CD14-positive monocyte (primary cell): Measurements from ENCODE around the gene WSB1. TPM values are rescaled to one million over a fixed set of nuclear protein-coding genes. Genes with fewer than 3 reads are reported as not detected.

ENCODE experiments used
- DNase-seq, 3 donors: peaks; one replicate each; pipeline ENCODE4 v3.0.0-alpha.2; 2011 to 2022
- H2AFZ ChIP-seq: 2 replicates; pipeline ENCODE4 v1.6.0; 2012; ENCODE audit warnings: mild to moderate bottlenecking, low read depth, low read length, inconsistent platforms; ENCODE audit not compliant: insufficient read depth, poor library complexity, severe bottlenecking
- H3K27ac ChIP-seq, 2 donors: 1 replicate in 1 of 2; 2 replicates in 1 of 2; pipeline ENCODE4 v1.5.1; 2012 to 2013; ENCODE audit warnings: low read length in 2 of 2, control low read depth in 1 of 2, inconsistent platforms in 1 of 2, low read depth in 1 of 2, mild to moderate bottlenecking in 1 of 2
- H3K27me3 ChIP-seq, 2 donors: one replicate each; pipeline versions ENCODE4 v1.6.0 to v1.6.1; 2011 to 2013; ENCODE audit warnings: low read length in 2 of 2; ENCODE audit not compliant: control insufficient read depth in 2 of 2, insufficient read depth in 2 of 2
- H3K36me3 ChIP-seq, 2 donors: replicated peaks in 1 of 2; 1 replicate in 1 of 2; 2 replicates in 1 of 2; pipeline versions ENCODE4 v1.5.1 to v1.6.1; 2012 to 2013; ENCODE audit warnings: low read length in 2 of 2, control low read depth in 1 of 2, inconsistent platforms in 1 of 2, mild to moderate bottlenecking in 1 of 2; ENCODE audit not compliant: insufficient read depth in 2 of 2, control insufficient read depth in 1 of 2
- H3K4me1 ChIP-seq, 2 donors: 1 replicate in 1 of 2; 2 replicates in 1 of 2; pipeline versions ENCODE4 v1.5.1 to v1.6.1; 2012 to 2013; ENCODE audit warnings: low read length in 2 of 2, control low read depth in 1 of 2, inconsistent platforms in 1 of 2, mild to moderate bottlenecking in 1 of 2, moderate library complexity in 1 of 2; ENCODE audit not compliant: insufficient read depth in 2 of 2, control insufficient read depth in 1 of 2
- H3K4me2 ChIP-seq: replicated peaks from 2 replicates; pipeline ENCODE3; 2012; ENCODE audit warnings: low read length, moderate library complexity, mild to moderate bottlenecking; ENCODE audit not compliant: poor library complexity, severe bottlenecking; ENCODE audit errors: extremely low read depth
- H3K4me3 ChIP-seq, 3 experiments: fragments of 200-600 bp in 1 of 3; sonication (generic) in 1 of 3; replicated peaks in 1 of 3; 1 replicate in 2 of 3; 2 replicates in 1 of 3; pipeline ENCODE4 v1.5.1; 2011 to 2013; ENCODE audit warnings: low read length in 3 of 3, mild to moderate bottlenecking in 3 of 3, control low read depth in 2 of 3, low read depth in 2 of 3, inconsistent platforms in 1 of 3, moderate library complexity in 1 of 3
- H3K79me2 ChIP-seq: 2 replicates; pipeline ENCODE4 v1.6.0; 2012; ENCODE audit warnings: mild to moderate bottlenecking, control low read depth, inconsistent platforms, low read length, moderate library complexity; ENCODE audit not compliant: insufficient read depth
- H3K9ac ChIP-seq: 2 replicates; pipeline ENCODE4 v1.6.0; 2017; ENCODE audit warnings: low read length, mild to moderate bottlenecking; ENCODE audit not compliant: insufficient read depth, poor library complexity, severe bottlenecking
- H3K9me3 ChIP-seq, 2 donors: replicated peaks in 1 of 2; 1 replicate in 1 of 2; 2 replicates in 1 of 2; pipeline versions ENCODE4 v1.5.1 to v1.6.1; 2012 to 2013; ENCODE audit warnings: low read length in 2 of 2, control low read depth in 1 of 2; ENCODE audit not compliant: control insufficient read depth in 1 of 2, insufficient read depth in 1 of 2
- H4K20me1 ChIP-seq: 2 replicates; pipeline ENCODE4 v1.6.0; 2012; ENCODE audit warnings: mild to moderate bottlenecking, low read length, control low read depth, moderate library complexity; ENCODE audit not compliant: insufficient read depth
- H3K27ac Mint-ChIP-seq, 7 donors: one replicate each; pipeline ENCODE4 v1.8.0; 2020; ENCODE audit warnings: mild to moderate bottlenecking in 7 of 7, mixed read lengths in 7 of 7, moderate library complexity in 6 of 7, inconsistent platforms in 2 of 7
- H3K27me3 Mint-ChIP-seq, 3 donors: one replicate each; pipeline ENCODE4 v1.8.0; 2021 to 2022; ENCODE audit warnings: low read depth in 3 of 3, mild to moderate bottlenecking in 3 of 3, mixed read lengths in 3 of 3, moderate library complexity in 3 of 3, inconsistent platforms in 1 of 3
- H3K36me3 Mint-ChIP-seq, 2 donors: one replicate each; pipeline ENCODE4 v1.8.0; 2020; ENCODE audit warnings: mixed read lengths in 2 of 2, inconsistent platforms in 1 of 2, mild to moderate bottlenecking in 1 of 2
- H3K4me1 Mint-ChIP-seq: one replicate; pipeline ENCODE4 v1.8.0; 2020; ENCODE audit warnings: mild to moderate bottlenecking, mixed read lengths
- H3K4me3 Mint-ChIP-seq, 2 donors: one replicate each; pipeline ENCODE4 v1.8.0; 2020; ENCODE audit warnings: mild to moderate bottlenecking in 2 of 2, mixed read lengths in 2 of 2, moderate library complexity in 1 of 2
- H3K9me3 Mint-ChIP-seq, 7 donors: one replicate each; pipeline ENCODE4 v1.8.0; 2020 to 2022; ENCODE audit warnings: mixed read lengths in 7 of 7, mild to moderate bottlenecking in 6 of 7, moderate library complexity in 6 of 7, inconsistent platforms in 2 of 7
- WGBS: methylation state at CpG from one replicate; pipeline ENCODE4 v1.1.5; 2013; ENCODE audit warnings: missing lambda C conversion rate; ENCODE audit not compliant: insufficient coverage; 5-methylcytosine and 5-hydroxymethylcytosine counted together
- intact Hi-C, 2 donors: fragments of 100-400 bp; cut with micrococcal nuclease; formaldehyde crosslinking; loops; one replicate each; pipeline versions ENCODE4 v1.15.0 to v1.15.1; 2023
- polyA plus RNA-seq, 3 donors: library from polyadenylated mRNA; depleted of rRNA in 1 of 3; unstranded in 2 of 3; stranded (reverse) in 1 of 3; fragments of 300-500 nt in 2 of 3; fragments of >200 nt in 1 of 3; fragmentation: Illumina TruSeq in 2 of 3; gene quantifications; 1 replicate in 2 of 3; 2 replicates in 1 of 3; pipeline ENCODE4 v1.2.3, GENCODE V29; 2012 to 2021
- TF ChIP-seq, protein P1 (sequence below): fragments of 200-600 bp; IDR thresholded peaks from one replicate; pipeline ENCODE4 v1.8.0; 2022; ENCODE audit warnings: antibody characterized with exemption, mild to moderate bottlenecking

Gene WSB1
- polyA plus RNA-seq, 3 donors = 220 to 368 (median 296) TPM

DNA sequence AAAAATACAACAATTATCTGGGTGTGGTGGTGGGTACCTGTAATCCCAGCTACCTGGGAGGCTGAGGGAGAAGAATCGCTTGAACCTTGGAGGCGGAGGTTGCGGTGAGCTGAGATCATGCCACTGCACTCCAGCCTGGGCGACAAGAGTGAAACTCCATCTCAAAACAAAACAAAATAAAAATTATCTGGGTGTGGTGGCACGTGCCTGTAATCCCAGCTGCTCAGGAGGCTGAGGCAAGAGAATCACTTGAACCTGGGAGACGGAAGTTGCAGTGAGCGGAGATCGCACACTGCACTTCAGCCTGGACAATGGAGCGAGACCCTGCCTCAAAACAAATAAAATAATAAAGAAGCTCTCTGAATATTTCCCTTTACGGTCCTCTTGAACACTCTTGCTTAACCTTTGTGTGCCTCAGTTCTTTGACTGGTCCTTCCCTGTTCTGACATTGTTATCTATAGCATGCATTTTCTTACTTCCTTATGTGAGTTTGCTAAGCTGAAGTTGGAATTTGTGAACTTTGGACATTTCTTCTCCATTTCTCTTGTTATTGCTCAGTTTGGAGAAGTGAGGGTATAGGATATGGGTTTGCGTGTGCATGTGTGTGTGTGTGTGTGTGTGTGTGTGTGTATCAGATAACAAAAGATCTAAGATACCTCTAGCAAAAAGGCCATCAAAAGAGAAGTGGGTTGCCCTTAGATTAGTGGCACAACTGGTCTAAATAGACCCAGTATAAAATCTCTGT is 29.7 kb upstream of the WSB1 start:
- H3K4me2 ChIP-seq = peak overlapping the region; percentile 30
- Mint-ChIP-seq H3K4me1 (peaks cover 35% of the 10 kb centered on the region), H3K27me3 (peaks cover 0 to 3% (median 0%) of the 10 kb centered on the region in 3 donors), H3K4me3 (peak overlapping the region in 1 of 2 donors; percentile 64), H3K9me3 (peaks cover 0 to 2% (median 0%) of the 10 kb centered on the region in 7 donors), H3K27ac (peak overlapping the region; percentile 39 to 87 (median 84)), H3K36me3 (no peaks in the 10 kb centered on the region)
- no peak overlapping the region for H3K9ac ChIP-seq
- intact Hi-C loops = no loop called here
- TF ChIP-seq, protein P1, sequence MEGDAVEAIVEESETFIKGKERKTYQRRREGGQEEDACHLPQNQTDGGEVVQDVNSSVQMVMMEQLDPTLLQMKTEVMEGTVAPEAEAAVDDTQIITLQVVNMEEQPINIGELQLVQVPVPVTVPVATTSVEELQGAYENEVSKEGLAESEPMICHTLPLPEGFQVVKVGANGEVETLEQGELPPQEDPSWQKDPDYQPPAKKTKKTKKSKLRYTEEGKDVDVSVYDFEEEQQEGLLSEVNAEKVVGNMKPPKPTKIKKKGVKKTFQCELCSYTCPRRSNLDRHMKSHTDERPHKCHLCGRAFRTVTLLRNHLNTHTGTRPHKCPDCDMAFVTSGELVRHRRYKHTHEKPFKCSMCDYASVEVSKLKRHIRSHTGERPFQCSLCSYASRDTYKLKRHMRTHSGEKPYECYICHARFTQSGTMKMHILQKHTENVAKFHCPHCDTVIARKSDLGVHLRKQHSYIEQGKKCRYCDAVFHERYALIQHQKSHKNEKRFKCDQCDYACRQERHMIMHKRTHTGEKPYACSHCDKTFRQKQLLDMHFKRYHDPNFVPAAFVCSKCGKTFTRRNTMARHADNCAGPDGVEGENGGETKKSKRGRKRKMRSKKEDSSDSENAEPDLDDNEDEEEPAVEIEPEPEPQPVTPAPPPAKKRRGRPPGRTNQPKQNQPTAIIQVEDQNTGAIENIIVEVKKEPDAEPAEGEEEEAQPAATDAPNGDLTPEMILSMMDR = no peak
- 83% methylated on average over 2 of the region's 11 CpGs for WGBS
- H3K9me3 ChIP-seq = no peaks in the 10 kb centered on the region
- no peaks in the 10 kb centered on the region for H3K27me3 ChIP-seq
- H3K4me3 ChIP-seq = no peak overlapping the region
- H3K79me2 ChIP-seq = no peaks in the 10 kb centered on the region
- H3K4me1 ChIP-seq = peaks cover 29 to 30% of the 10 kb centered on the region in 2 donors
- H3K36me3 ChIP-seq = no peaks in the 10 kb centered on the region
- DNase-seq = peak; percentile 45 to 59 (median 58)
- H4K20me1 ChIP-seq = no peaks in the 10 kb centered on the region
- H2AFZ ChIP-seq = no peak overlapping the region
- H3K27ac ChIP-seq = peak overlapping the region; percentile 51 to 67

DNA sequence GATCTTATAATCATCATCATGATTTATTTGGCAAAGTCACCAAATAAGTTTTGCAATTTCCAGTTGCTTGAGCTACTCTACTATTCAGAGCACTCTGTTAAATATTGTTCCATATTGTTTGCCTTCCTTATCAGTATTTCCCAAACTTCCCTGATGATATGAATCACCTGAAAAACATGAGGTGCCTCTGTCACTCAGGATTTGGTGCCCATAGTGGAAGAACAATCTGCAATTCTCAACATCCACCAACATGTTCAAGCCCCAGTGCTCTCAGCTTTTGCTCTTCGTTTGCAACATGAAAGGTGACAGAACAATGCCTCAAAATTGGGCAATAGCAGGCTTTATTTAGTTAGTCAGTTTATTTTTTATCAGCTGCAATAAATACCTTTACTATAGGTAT is 28.6 kb upstream of the WSB1 start:
- peaks cover 40% of the 10 kb centered on the region for H3K4me1 Mint-ChIP-seq
- Histone ChIP-seq H3K4me2 (no peak overlapping the region), H2AFZ (no peak overlapping the region), H3K27me3 (no peaks in the 10 kb centered on the region), H3K9me3 (no peaks in the 10 kb centered on the region), H3K36me3 (no peaks in the 10 kb centered on the region), H3K79me2 (no peaks in the 10 kb centered on the region), H4K20me1 (no peaks in the 10 kb centered on the region), H3K4me3 (no peak overlapping the region), H3K9ac (no peak overlapping the region), H3K4me1 (peaks cover 29 to 30% of the 10 kb centered on the region in 2 donors), H3K27ac (peak overlapping the region in 1 of 2 donors; percentile 22)
- intact Hi-C loops = no loop called here
- H3K36me3 Mint-ChIP-seq = no peaks in the 10 kb centered on the region
- TF ChIP-seq, protein P1 = no peak
- H3K4me3 Mint-ChIP-seq = no peak overlapping the region
- no peak for DNase-seq
- H3K9me3 Mint-ChIP-seq = peaks cover 0 to 2% (median 0%) of the 10 kb centered on the region in 7 donors
- H3K27me3 Mint-ChIP-seq = peaks cover 0 to 3% (median 1%) of the 10 kb centered on the region in 3 donors
- H3K27ac Mint-ChIP-seq = peak overlapping the region in 2 of 7 donors; percentile 13 to 37
- no CpG with 5 or more reads among the region's 1 CpG for WGBS
